HK-2 (cell line): Measurements from ENCODE around the gene NPHS1.
"Not testable (repeated sequence)": the region's sequence is repeated elsewhere in the genome, so short reads cannot be mapped to it uniquely, and the experiment has no call there.

Experiments
- DNase-seq: peaks from one replicate; pipeline ENCODE4 v3.0.0-alpha.2; 2018; ENCODE audit not compliant: unreplicated experiment

NPHS1 gene

GRCh38 chr19:35879770-35880317 is 27.5 kb upstream of the NPHS1 start:
- DNase-seq: peak; percentile 92

GRCh38 chr19:35879068-35879467 is 26.8 kb upstream of the NPHS1 start:
- DNase-seq: no peak

- no peak for DNase-seq
These were observed 22.2 kb upstream of the NPHS1 start for GRCh38 chr19:35874392-35874930.

- DNase-seq: no peak
These were observed 19.9 kb upstream of the NPHS1 start for GRCh38 chr19:35872180-35872579.

GRCh38 chr19:35871611-35872010 is 19.3 kb upstream of the NPHS1 start:
- no peak for DNase-seq

- no peak for DNase-seq
These were observed 18.5 kb upstream of the NPHS1 start for GRCh38 chr19:35870798-35871197.

- DNase-seq: not testable (repeated sequence)
These were observed 17.9 kb upstream of the NPHS1 start for GRCh38 chr19:35870124-35870736.

GRCh38 chr19:35869327-35870123 is 17.2 kb upstream of the NPHS1 start:
- DNase-seq: peak; percentile 58

GRCh38 chr19:35868823-35869326 is 16.6 kb upstream of the NPHS1 start:
- DNase-seq: no peak

GRCh38 chr19:35868172-35868822 is 16.0 kb upstream of the NPHS1 start, which contains the start of gene APLP1:
APLP1 (plus strand) TSS chr19:35868574; CDS start chr19:35868637, 63 bp downstream.
- DNase-seq: peak; percentile 66

GRCh38 chr19:35863018-35863417 is 10.7 kb upstream of the NPHS1 start:
- no peak for DNase-seq

- no peak for DNase-seq
These were observed 10.2 kb upstream of the NPHS1 start for GRCh38 chr19:35862528-35862927.

GRCh38 chr19:35861640-35862160 is 9.4 kb upstream of the NPHS1 start:
- no peak for DNase-seq

GRCh38 chr19:35860818-35861639 is 8.7 kb upstream of the NPHS1 start:
- no peak for DNase-seq

GRCh38 chr19:35860436-35860817 is 8.1 kb upstream of the NPHS1 start:
- DNase-seq: no peak

GRCh38 chr19:35859414-35859813 is 7.1 kb upstream of the NPHS1 start:
- DNase-seq: no peak

- DNase-seq: no peak
These were observed 6.0 kb upstream of the NPHS1 start for GRCh38 chr19:35858311-35858710.

- no peak for DNase-seq
These were observed 4.3 kb upstream of the NPHS1 start, which contains the start of gene KIRREL2 for GRCh38 chr19:35856546-35857149. KIRREL2 (plus strand) TSS chr19:35856911; CDS start chr19:35857120, 209 bp downstream.

- DNase-seq: no peak
These were observed 893 bp upstream of the NPHS1 start for GRCh38 chr19:35853038-35853756.
